T-cell (primary cell): ENCODE measurements around the gene APPL2. TPM values are rescaled to one million over a fixed set of nuclear protein-coding genes. Genes with fewer than 3 reads are reported as not detected.

Source experiments
- ATAC-seq, 4 experiments: fragments of 200-7000 bp in 3 of 4; fragments of 150-1000 bp in 1 of 4; cut with Tn5 transposase; replicated peaks in 1 of 4; 1 replicate in 3 of 4; 2 replicates in 1 of 4; pipeline ENCODE4 v1.10.0; 2021; ENCODE audit warnings: moderate library complexity in 3 of 4, mild to moderate bottlenecking in 2 of 4, moderate number of reproducible peaks in 1 of 4
- CTCF ChIA-PET, 2 donors: fragments of 300-600 bp; sonication (Branson Sonifier 250); formaldehyde crosslinking; loops; one replicate each; lab custom pipeline; 2022; ENCODE audit warnings: antibody characterized with exemption in 2 of 2; lab: Charles Lee
- POLR2A ChIA-PET, 2 donors: fragments of 300-600 bp; sonication (Branson Sonifier 250); formaldehyde crosslinking; loops; one replicate each; lab custom pipeline; 2022; ENCODE audit warnings: antibody characterized with exemption in 2 of 2; lab: Charles Lee
- DNase-seq, 35 experiments: peaks; one replicate each; pipeline versions ENCODE4 v3.0.0 to v3.0.0-alpha.2; 2013 to 2023
- H3K27ac ChIP-seq: one replicate; pipeline ENCODE4 v1.5.1; 2013; ENCODE audit warnings: low read length
- H3K27me3 ChIP-seq, 2 experiments: replicated peaks in 1 of 2; 1 replicate in 1 of 2; 2 replicates in 1 of 2; pipeline versions ENCODE4 v1.6.1 to v1.7.0; 2013; ENCODE audit warnings: low read length in 1 of 2, mixed read lengths in 1 of 2; ENCODE audit not compliant: control insufficient read depth in 2 of 2, insufficient read depth in 2 of 2; ENCODE audit errors: extremely low read depth in 1 of 2
- H3K36me3 ChIP-seq, 2 donors: 1 replicate in 1 of 2; 2 replicates in 1 of 2; pipeline versions ENCODE4 v1.6.1 to v1.7.0; 2013; ENCODE audit warnings: low read length in 1 of 2; ENCODE audit not compliant: control insufficient read depth in 2 of 2, insufficient read depth in 1 of 2; ENCODE audit errors: extremely low read depth in 1 of 2
- H3K4me1 ChIP-seq, 2 experiments: 1 replicate in 1 of 2; 2 replicates in 1 of 2; pipeline versions ENCODE4 v1.6.1 to v1.7.0; 2013; ENCODE audit warnings: low read length in 2 of 2, mixed read lengths in 1 of 2; ENCODE audit not compliant: insufficient read depth in 2 of 2, control insufficient read depth in 1 of 2; ENCODE audit errors: extremely low read depth in 1 of 2
- H3K4me3 ChIP-seq, 2 donors: 1 replicate in 1 of 2; 2 replicates in 1 of 2; pipeline versions ENCODE4 v1.5.1 to v1.7.0; 2013; ENCODE audit warnings: mild to moderate bottlenecking in 2 of 2, low read length in 1 of 2, moderate library complexity in 1 of 2; ENCODE audit not compliant: control insufficient read depth in 1 of 2; ENCODE audit errors: extremely low read depth in 1 of 2
- H3K9me3 ChIP-seq: 2 replicates; pipeline ENCODE4 v1.7.0; 2013
- H3K27ac Mint-ChIP-seq, 2 donors: one replicate each; pipeline ENCODE4 v1.8.0; 2020 to 2021; ENCODE audit warnings: mild to moderate bottlenecking in 2 of 2, mixed read lengths in 2 of 2
- H3K27me3 Mint-ChIP-seq, 2 donors: one replicate each; pipeline ENCODE4 v1.8.0; 2021 to 2022; ENCODE audit warnings: mixed read lengths in 2 of 2
- H3K36me3 Mint-ChIP-seq: one replicate; pipeline ENCODE4 v1.8.0; 2021; ENCODE audit warnings: mixed read lengths
- H3K4me1 Mint-ChIP-seq, 3 donors: one replicate each; pipeline ENCODE4 v1.8.0; 2020 to 2022; ENCODE audit warnings: mixed read lengths in 3 of 3, mild to moderate bottlenecking in 1 of 3
- H3K4me3 Mint-ChIP-seq, 3 donors: one replicate each; pipeline ENCODE4 v1.8.0; 2020 to 2022; ENCODE audit warnings: mild to moderate bottlenecking in 3 of 3, mixed read lengths in 3 of 3, moderate library complexity in 3 of 3
- H3K9me3 Mint-ChIP-seq, 3 donors: one replicate each; pipeline ENCODE4 v1.8.0; 2020 to 2022; ENCODE audit warnings: mixed read lengths in 3 of 3
- WGBS: methylation state at CpG from one replicate; pipeline ENCODE4 v1.1.5; 2013; ENCODE audit warnings: missing lambda C conversion rate; ENCODE audit not compliant: insufficient coverage; 5-methylcytosine and 5-hydroxymethylcytosine counted together
- total RNA-seq, 35 experiments: library from RNA in 6 of 35; stranded (reverse) in 6 of 35; fragments of 120-200 nt in 1 of 35; gene quantifications; one replicate each; pipeline versions ENCODE4 v1.2.1 to v1.2.4 and lab custom pipeline; 2013 to 2026

APPL2 gene
- total RNA-seq, 5 donors from 2014 or later (not counting 1 experiment from before 2014, with no cell fraction given): 41.1 to 59.6 (median 53.1) TPM

DNA sequence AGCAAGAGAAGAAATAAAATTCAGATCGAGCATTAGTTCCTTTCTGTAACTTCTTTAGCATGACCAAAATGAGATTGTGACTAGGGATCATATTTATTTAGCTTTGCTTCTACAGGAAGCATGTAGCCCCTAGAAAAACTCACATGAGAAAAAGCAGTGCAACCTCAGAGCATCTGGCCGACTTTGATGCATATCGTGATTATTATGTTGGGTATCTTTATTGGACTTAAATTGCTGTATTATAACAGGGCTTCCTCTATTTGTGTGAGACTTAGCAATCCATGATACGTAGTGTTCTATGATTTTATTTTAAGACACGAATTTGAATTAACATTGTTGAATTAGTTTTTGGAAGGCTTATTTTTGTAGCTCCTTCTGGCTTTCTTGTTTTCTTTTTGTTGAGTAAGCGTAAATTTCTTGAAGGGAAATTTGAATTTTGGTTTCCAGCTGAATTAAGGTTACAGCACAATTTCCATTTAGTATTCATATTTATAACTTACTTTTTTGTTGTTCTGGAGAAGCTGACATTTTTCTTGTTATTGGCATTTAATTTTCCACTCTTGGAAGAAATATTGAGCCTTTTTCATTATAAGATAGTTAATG, 94.6 kb downstream of the APPL2 start:
- Mint-ChIP-seq H3K4me1 (peaks cover 4 to 21% (median 7%) of the 10 kb centered on the region in 3 donors), H3K36me3 (peaks cover 53% of the 10 kb centered on the region), H3K4me3 (no peak overlapping the region), H3K27me3 (no peaks in the 10 kb centered on the region), H3K27ac (no peak overlapping the region), H3K9me3 (no peaks in the 10 kb centered on the region)
- WGBS: 84% methylated on average over 3 of the region's 6 CpGs
- H3K36me3 ChIP-seq: peaks cover 2 to 54% of the 10 kb centered on the region in 2 donors
- H3K27me3 ChIP-seq: no peaks in the 10 kb centered on the region
- H3K4me3 ChIP-seq: no peak overlapping the region
- ATAC-seq (no peak), DNase-seq (no peak)
- ChIA-PET CTCF (interaction anchor here in 1 of 2 donors (0.5 kb wide), 1 partner anchor 191 kb away, joined by 3 read pairs; no protein-coding TSS in a partner anchor), POLR2A (no interaction called here)
- no peak overlapping the region for H3K27ac ChIP-seq
- H3K9me3 ChIP-seq: no peaks in the 10 kb centered on the region
- no peaks in the 10 kb centered on the region for H3K4me1 ChIP-seq

- Mint-ChIP-seq H3K9me3 (no peaks in the 10 kb centered on the region), H3K27ac (no peak overlapping the region), H3K36me3 (peaks cover 62% of the 10 kb centered on the region), H3K4me3 (no peak overlapping the region), H3K4me1 (peaks cover 24 to 31% (median 25%) of the 10 kb centered on the region in 3 donors), H3K27me3 (no peaks in the 10 kb centered on the region)
- no peak overlapping the region for H3K27ac ChIP-seq
- no peak for DNase-seq
- WGBS: no CpG with 5 or more reads among the region's 2 CpGs
- peaks cover 0 to 53% of the 10 kb centered on the region in 2 donors for H3K36me3 ChIP-seq
- H3K9me3 ChIP-seq: no peaks in the 10 kb centered on the region
- no peaks in the 10 kb centered on the region for H3K4me1 ChIP-seq
- H3K4me3 ChIP-seq: no peak overlapping the region
- CTCF ChIA-PET: no interaction called here
- POLR2A ChIA-PET: interaction anchor here in 1 of 2 donors (0.5 to 0.7 kb wide), 2 partner anchors 30 to 1165 kb away, joined by 3 read pairs; partner anchors contain the start of gene WASHC4
- H3K27me3 ChIP-seq: no peaks in the 10 kb centered on the region
- no peak for ATAC-seq
Measured at GRCh38 chr12:105138248-105138647, 97.7 kb downstream of the APPL2 start.

Other genes with a start within 250 kb of the APPL2 start
- 10 to 100 TPM; 11.4 to 15.5 (median 14.9) TPM for gene NOPCHAP1, start 249.9 kb downstream of the APPL2 start, total RNA-seq
- under 1 TPM in 4 of 5 donors, not detected in 1; 0.07 to 0.51 (median 0.16) TPM for gene ALDH1L2, start 151.7 kb downstream of the APPL2 start, total RNA-seq
- 10 to 100 TPM; 41.4 to 62.2 (median 49.0) TPM for gene WASHC4, start 128.4 kb downstream of the APPL2 start, total RNA-seq
- gene C12orf75, start 94.5 kb upstream of the APPL2 start, total RNA-seq: 10 to 100 TPM; 14.9 to 50.1 (median 20.2) TPM